DMS53 (cell line): ENCODE results near the gene CYB561.

Experiments
- DNase-seq: peaks from one replicate; lab custom pipeline; 2025; lab: John Stamatoyannopoulos, UW

The CYB561 gene, protein sequence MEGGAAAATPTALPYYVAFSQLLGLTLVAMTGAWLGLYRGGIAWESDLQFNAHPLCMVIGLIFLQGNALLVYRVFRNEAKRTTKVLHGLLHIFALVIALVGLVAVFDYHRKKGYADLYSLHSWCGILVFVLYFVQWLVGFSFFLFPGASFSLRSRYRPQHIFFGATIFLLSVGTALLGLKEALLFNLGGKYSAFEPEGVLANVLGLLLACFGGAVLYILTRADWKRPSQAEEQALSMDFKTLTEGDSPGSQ

DNA sequence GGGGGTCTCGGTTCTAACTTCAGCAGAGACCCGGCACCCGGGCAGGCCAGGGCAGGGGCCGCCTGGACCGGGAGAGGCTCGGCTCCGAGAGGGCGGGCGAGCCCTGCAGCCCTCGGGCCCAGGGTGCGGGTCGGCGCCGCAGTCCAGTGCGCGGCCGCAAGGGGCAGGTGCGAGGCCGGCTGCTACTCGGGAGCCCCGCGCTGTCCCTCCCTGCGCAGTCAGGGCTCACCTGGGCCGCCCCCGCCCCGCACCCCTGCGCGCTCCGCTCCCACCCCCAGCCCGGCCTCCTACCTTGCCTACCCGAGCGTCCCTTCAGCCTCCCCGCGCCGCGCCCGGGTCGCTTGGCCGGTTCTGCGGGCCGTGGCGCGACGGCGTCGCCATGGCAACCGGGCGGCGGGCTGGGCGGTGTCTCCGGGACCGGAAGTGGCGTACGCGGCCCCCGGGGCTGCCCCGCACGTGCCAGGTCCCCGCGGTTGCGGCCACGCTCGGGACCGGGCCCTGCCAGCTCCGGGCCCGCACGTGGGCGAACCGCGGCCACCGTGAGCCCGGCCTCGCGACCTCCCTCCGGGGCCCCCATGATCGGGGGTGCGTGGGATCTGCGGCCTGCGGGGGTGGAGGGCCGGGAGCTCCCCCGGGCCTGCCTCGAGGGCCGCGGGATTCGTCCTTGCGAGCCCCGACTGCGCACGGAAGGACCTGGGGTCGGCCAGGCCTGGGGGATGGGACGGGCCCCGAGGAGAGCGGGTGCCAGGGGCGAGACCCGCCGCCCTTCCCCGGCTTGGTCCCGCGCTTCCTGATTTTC is at the start of gene CYB561:
CYB561 (minus strand) TSS at position 353 of the 799 bp plus-strand sequence. CDS start 8,759 bp downstream, outside the sequence.
- peak; percentile 92 for DNase-seq

DNA sequence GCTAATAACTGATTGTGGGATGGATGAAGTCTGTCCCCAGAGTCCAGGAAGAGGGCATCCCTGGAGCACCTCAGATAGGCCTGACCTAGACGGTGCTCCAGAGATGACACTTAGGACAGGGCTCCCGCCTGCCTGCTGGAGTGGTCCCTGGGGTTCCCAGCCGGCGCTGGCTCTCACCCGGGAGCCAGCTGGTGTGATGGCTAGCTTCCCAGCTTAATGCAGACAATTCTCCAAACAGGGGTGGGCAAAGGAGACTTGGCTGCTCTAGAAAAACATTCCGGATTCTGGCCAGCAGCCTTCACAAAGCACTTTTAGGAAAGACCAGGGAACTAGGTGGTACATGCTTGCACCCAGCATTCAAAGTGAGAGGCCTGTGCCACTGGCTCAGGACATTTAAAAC is 49.4 kb upstream of the CYB561 start:
- no peak for DNase-seq

DNA sequence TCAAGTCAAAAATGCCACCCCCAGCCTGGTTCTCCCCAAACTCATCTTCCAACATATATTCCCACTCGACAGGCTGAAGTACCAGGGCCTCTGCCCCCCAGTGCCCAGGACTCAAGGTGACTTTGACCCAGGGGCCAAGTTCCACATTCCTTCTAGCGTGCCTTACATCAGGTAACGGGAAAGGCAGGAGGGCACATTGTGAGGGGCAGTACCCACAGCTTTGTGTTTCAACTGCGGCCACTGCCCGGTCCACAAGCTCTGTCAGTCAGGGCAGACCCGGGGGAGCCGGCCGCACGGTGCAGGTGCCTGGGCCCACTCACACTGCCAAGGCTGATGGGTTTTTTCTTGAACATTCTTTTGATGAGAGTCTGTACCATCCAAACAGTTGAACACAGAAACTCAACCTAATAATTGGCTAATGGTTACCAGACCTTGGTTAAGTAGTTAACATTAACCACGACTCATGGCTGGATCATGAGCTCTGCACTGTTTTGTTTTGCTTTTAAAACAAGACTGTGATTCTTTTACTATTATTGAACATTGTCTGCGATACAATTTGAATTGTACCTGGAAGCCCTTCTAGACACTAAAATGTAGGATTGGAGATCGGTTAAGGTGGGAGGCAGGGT is 48.3 kb upstream of the CYB561 start:
- DNase-seq: no peak

DNA sequence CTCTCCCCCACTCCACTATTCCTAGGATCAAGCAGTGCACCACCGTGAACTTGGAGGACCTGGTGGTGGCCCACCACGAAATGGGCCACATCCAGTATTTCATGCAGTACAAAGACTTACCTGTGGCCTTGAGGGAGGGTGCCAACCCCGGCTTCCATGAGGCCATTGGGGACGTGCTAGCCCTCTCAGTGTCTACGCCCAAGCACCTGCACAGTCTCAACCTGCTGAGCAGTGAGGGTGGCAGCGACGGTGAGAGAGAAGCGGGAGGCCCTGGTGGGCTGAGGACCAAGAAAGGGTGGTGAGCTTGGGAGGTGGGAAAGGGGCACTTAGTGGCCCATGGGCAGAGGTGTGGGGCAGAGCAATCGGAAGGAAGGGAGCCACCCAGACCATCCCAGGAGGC is 47.3 kb upstream of the CYB561 start:
- DNase-seq: no peak

DNA sequence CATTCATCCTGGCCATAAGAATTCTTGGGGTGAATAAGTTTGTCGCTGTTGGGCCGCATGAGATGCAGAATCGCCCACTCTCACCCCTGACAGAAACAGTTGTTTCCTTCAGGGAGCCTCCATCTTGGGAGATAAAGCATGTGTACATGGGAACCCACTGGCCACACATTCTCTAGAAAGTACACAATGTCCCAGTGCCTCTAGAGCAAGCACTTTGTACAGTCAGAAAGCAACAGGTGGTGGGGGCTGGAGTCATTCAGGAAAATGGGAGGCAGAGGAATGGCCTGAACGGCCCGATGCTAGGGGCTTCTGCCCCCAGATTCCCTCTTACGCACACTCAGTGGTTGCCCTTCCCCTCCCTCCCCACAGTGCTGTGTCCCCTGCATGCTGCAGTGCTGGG is 46.8 kb upstream of the CYB561 start:
- DNase-seq: no peak

DNA sequence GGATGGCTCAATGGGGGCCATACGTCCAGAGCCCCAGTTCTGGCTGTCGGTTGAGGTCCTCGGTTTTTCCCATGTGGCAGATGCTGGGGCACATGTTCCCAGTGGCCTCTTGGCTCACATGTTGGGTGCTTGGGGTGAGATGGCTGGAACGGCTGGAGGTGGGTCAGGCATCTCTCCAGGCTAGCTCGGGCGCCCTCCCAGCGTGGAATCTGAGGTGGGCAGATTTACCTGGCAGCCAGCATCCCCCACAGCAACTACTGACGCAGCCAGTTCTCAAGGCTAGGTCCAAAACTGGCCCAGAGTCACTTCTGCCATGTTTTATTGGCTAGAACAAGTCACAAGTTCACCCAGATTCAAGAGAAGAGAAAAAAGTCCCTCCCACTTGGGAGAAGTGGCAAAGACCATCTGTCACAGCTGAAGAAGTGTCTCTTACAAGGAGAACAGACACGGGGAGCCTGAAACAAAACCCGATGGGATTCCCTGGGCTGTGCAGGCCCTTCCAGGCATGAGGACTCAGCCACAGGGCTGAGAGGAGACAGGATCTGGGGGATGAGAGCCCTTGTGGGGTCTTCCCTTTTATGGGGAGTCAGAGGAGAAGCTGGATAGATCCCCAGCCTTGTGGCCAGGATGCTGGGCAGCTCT is 46.0 kb upstream of the CYB561 start:
- no peak for DNase-seq

DNA sequence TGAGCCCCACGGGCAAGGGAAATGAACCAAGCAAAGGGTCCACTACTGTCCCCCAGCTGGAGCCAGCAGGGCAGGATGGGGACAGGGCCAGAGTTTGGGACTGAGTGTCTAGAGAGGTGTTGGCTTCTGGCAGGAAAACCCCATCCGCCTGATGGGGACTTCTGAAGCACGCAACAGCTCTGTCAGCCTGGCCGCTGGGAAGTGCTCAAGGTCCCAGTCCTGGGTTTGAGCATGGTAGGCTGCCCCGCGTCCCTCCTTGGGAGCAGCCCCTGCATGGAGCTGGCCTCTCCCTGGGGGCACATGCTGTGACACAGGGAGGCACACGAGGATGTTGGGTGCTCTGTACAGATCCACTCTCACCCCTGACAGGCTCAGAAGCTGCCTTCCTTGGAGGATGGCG is 45.3 kb upstream of the CYB561 start:
- no peak for DNase-seq

DNA sequence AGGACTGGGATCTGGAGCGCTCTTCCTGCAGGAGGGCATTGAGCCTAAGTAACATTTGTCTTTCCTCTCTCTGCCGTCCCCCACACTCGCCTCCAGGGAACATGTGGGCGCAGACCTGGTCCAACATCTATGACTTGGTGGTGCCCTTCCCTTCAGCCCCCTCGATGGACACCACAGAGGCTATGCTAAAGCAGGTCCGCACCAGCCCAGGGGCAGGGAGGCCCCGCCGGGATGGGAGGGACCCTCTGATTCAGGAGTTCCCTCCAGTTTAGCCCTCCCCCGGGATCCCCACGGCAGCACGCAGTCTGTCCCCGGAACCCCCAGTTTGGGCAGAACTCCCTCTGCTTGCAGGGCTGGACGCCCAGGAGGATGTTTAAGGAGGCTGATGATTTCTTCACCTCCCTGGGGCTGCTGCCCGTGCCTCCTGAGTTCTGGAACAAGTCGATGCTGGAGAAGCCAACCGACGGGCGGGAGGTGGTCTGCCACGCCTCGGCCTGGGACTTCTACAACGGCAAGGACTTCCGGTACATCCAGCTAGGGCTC is 44.8 kb upstream of the CYB561 start:
- DNase-seq: no peak

DNA sequence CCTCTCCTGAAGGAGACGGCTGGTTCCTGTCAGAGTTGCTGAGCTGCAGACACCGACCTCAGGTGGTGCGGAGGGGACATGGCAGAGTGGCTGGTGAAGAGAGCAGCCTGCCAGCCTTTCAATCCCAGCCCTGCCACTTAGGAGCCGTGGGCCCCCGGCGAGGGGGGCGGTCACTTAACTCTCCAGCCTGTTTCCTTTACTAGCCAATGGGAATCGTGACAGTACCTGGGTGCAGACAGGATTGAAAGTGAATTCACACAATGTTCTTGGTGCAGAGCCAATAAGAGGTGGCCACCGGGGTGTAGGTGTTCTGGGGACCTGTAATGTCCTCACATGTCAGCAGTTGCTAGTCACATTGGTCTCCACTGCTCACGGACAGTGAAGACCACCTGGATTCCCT is 44.2 kb upstream of the CYB561 start:
- no peak for DNase-seq

DNA sequence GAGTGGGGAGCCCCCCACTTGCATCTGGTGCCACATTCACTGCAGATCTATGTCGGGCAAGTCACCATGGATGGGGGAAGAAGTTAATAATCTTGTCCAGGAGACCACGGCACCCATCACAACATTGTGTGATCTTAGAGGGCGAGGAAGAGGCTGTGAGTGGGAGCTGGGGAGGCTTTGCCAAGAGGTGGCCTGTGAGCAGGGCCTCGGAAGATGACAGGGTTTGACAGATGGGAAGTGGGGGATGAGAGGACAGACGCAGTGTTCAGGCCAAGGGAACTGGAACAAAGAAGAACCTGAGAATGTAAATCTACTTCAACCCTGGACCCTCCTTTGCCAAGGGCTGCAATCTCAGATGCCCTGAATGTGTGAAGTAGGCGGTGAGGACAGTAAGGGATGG is 43.2 kb upstream of the CYB561 start:
- DNase-seq: no peak

DNA sequence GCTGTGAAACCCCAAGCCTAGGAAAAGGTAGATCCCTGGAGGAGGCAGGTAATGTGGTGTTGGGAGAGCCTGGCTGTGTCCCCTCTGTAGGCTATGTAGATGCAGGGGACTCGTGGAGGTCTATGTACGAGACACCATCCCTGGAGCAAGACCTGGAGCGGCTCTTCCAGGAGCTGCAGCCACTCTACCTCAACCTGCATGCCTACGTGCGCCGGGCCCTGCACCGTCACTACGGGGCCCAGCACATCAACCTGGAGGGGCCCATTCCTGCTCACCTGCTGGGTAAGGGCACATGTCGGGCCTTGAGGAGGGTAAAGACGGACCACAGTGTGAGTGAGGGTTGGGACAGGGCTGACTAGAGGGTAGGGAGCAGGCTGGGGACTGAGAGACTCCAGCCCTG is 42.7 kb upstream of the CYB561 start:
- DNase-seq: no peak

DNA sequence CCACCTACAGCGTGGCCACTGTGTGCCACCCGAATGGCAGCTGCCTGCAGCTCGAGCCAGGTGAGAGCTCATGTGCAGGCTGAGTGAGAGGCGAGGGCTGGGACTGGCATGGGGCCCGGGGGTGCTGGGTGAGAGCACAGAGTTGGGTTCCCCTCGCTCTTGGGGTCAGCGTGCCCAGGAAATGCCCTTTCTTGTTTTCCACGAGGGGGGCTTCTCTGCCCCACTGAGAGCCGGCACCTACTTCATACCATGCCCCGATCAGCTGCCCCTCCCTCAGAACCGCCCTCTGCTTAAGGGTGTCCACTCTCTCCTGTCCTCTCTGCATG is 40.9 kb upstream of the CYB561 start:
- no peak for DNase-seq

DNA sequence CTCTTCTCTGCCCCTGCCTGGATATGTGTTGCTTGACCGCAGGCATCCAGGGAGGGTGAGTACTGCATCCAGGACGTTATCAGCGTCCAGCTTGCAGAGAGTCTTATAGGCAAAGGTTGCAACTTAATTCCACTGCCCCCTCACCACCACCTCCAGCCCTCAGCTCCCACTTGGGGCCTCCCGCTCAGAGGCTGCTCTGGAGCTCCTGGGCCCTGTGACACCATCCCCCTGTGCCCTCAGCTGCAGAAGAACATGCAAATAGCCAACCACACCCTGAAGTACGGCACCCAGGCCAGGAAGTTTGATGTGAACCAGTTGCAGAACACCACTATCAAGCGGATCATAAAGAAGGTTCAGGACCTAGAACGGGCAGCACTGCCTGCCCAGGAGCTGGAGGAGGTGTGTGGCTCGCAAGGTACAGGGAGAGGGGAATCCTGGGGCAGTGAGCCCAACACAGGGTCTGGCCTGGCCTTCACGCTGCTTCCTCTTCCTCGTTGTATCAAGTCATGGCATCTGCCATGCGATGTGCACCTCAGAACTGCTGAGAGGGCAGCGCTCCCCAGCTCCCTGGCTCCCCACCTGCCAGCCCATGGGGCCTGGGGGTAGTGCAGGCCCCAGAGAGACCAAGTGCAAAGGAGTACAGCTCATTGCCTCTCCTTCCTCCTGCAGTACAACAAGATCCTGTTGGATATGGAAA is 40.4 kb upstream of the CYB561 start:
- no peak for DNase-seq

DNA sequence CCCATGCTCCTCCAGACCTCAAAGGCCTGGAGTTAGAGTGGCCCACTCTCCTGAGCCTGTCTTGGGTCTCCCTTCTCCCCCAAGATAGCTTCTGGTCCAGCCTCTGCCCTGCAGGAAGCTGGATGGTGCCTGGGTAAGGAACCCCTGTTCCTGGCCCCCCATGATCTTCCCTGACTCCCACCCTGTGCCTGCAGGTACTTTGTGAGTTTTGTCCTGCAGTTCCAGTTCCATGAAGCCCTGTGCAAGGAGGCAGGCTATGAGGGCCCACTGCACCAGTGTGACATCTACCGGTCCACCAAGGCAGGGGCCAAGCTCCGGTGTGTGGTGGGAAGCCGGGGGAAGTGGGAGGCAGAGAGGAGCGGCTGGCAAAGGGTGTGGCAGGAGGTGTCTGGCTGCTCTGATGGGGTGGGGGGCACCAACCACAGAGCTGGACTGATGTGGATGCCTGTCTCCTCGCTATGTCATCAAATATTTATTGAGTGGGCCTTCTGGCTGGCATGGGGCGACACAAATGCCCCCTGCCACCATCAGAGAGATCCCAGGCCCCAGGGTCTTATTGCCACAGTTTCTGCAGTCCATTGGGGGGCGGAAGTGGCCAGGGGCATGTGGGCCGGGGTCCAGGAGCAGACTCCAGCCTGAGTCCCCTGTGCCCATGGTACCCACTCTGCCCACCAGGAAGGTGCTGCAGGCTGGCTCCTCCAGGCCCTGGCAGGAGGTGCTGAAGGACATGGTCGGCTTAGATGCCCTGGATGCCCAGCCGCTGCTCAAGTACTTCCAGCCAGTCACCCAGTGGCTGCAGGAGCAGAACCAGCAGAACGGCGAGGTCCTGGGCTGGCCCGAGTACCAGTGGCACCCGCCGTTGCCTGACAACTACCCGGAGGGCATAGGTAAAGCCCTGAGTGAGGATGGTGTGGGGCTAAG is 37.8 kb upstream of the CYB561 start:
- no peak for DNase-seq

DNA sequence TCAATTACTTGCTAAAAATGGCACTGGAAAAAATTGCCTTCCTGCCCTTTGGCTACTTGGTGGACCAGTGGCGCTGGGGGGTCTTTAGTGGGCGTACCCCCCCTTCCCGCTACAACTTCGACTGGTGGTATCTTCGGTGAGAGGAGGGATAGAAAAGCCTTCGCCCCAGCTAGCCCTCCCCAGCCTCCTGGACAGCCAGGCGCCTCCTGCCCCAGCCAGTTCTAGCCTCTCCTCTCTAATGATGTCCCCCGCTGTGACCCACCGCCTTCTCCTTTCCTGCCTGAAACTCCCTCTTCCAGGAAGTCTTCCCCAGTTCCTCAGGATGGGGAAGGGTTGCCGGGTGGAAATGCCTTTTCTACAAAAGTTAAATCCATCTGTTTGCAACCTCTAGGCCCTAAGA is 36.9 kb upstream of the CYB561 start:
- no peak for DNase-seq

DNA sequence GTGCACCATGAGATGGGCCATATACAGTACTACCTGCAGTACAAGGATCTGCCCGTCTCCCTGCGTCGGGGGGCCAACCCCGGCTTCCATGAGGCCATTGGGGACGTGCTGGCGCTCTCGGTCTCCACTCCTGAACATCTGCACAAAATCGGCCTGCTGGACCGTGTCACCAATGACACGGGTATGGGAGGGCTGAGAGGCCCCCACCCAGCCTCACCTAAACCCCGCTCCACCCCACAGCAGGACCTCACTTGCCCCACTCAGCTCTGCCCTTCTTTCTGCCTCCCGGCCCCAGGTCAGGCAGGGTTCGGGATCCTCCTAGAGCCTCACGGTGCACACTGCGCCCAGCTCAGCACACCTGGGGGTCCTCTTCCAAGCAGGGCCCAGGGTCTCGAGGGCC is 36.4 kb upstream of the CYB561 start:
- DNase-seq: no peak

DNA sequence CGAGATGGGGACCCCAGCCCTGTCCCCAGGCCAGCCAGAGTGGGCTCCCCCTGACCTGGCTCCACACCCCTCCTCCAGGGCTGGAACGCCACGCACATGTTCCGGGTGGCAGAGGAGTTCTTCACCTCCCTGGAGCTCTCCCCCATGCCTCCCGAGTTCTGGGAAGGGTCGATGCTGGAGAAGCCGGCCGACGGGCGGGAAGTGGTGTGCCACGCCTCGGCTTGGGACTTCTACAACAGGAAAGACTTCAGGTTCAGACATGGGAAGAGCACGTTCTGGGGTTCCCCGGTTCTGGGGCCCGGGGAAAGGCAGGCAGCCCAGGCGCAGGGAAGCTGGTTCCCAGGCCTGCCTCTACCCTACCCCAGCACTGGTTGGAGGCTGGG is 35.4 kb upstream of the CYB561 start:
- no peak for DNase-seq

DNA sequence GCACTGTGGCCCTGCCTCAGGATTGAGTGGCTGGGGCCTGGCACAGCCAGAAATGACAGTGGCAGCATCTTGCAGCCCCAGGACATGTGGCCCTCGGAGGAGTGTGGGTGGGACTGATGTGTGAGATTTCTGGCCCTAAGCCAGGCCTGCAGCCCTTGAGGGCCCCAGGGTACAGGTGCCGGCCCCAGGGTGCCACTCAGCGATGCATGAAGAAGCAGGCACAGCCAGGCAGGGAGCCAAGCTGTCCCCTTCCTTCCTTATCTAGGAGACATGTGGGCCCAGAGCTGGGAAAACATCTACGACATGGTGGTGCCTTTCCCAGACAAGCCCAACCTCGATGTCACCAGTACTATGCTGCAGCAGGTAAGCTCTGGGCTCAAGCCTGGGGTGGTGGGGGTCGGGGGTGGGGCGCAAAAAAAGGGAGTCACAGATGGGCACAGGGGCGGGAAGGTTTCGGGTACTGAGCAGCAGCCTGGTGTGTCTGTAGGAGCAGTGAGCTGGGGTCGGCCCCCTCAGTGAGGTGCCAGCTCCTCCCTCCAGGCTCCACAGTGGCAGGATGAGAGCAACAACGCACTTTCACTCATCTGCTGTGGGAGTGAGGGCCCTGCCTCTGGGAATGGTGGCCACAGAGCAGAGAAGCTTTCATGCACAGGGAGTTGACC is 34.9 kb upstream of the CYB561 start:
- DNase-seq: peak; percentile 85

DNA sequence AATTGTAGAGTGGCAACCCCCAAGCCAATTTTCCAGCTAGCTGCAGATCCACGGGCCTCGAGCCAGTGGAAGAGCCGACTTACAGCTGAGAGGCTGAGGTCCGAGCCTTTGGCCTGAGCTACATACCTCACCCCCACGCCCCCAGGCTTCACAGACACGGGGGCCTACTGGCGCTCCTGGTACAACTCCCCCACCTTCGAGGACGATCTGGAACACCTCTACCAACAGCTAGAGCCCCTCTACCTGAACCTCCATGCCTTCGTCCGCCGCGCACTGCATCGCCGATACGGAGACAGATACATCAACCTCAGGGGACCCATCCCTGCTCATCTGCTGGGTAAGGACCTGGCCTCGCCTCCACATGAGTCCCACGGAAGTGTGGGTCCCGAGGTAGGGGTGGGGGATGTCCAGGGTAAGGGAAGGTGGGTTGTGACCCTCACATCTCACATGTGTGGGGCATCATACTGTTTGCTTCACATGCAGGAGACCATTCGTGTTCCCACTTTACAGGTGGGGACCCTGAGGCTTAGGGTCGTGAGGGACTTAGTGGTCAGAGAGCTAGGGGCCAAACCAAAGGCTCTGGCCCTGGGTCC is 34.2 kb upstream of the CYB561 start:
- no peak for DNase-seq
